Suppressor macrophage treated with lipopolysaccharide for 4 hours (primary cell): ENCODE results near the gene RFC1.
"Not testable (repeated sequence)": the region's sequence is repeated elsewhere in the genome, so short reads cannot be mapped to it uniquely, and the experiment has no call there.

Experiments
- DNase-seq: peaks from one replicate; pipeline ENCODE4 v3.0.0-alpha.2; 2020

RFC1 gene

DNA sequence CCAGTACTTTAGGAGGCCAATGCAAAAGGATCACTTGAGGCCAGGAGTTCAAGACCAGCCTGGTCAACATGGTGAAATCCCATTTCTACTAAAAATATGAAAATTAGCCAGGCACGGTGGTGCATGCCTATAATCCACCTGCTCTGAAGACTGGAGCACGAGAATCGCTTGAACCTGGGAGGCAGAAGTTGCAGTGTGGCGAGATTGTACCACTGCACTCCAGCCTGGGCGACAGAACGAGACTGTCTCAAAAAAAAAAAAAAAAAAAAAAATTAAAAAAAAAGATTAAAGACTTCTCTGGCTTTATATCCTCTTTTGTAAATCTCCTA, 13.0 kb downstream of the RFC1 start:
- DNase-seq: not testable (repeated sequence)

DNA sequence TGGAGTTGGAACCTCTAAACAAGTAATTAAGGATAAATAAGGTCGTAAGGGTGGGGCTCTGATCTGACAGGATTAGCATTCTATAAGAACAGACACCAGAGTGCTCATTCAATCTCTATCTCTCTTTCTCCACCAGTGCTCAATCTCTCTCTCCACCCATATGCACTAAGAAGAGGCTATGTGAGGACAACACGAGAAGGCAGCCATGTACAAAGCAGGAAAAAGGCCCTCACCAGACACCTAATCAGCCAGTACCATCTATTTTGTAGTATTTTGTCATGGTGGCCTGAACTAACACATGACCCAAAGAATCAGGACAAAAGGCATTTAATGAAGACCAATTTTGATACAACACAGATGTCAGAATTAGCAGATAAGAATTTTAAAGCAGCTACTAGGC, 16.8 kb downstream of the RFC1 start:
- no peak for DNase-seq

DNA sequence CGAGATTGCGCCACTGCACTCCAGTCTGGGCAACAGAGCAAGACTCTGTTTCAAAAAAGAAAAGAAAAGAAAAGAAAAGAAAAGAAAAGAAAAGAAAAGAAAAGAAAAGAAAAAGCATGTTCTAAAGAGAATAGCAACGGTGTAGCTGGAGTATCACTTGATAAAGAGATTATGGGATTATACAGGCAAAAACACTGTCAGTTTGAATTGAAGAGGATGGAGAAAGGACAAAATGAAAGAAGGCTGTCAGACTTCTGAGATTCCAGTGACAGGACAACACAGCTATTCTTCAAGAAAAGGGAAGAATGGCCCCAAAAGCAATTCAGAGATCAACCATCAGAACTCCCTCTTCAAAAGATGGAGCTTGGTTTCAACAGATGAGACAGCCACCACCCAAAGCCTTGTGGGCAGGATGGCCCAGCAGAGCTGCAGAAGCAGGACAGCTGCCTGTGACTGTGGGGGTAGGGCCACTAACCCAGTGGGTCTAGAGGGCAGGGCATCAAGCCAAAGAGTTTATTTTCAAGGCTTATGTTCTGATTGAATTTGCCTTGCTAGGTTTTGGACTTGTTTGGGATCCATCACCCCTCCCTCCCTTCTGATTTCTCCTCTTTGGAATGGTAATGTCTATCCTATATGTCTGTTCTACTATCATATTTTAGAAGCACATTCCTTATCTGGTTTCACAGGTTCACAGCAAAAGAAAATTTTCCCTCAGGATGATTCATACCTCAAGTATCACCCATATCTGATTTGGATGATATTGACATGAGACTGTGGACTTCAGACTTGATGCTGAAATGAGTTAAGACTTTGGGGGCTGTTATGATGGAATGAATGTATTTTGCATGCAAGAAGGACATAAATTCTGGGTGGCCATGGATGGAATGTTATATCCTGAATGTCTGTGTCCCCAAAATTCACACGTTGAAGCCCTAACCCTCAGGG, 17.5 kb downstream of the RFC1 start:
- no peak for DNase-seq

DNA sequence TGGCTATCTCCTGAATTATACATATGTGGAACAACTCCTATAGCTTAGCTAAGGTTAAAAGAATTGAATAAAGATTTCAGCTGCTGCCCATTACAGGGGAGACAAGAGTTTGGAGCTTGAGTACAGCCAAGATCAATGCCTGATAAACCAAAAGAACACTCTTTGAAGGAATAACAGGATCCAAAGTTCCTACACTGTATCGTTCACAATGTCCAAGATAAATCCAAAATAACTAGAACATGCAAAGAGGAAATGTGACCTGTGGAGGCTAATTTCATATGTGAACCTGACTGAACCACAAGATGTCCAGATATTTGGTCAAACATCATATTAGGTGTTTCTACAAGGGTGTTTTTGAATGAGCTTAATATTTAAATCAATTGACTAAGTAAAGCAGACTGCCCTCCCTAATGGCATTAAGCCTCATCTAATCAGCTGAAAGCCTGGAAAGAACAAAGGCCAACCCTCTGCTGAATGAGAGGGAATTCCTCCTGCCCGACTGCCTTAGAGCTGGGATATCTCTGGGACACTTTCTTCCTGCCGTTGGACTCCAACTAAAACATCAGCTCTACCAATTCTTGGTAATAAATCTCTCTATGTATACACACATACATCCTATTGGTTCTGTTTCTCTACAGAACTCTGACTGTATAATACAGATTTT, 19.2 kb downstream of the RFC1 start:
- DNase-seq: no peak

DNA sequence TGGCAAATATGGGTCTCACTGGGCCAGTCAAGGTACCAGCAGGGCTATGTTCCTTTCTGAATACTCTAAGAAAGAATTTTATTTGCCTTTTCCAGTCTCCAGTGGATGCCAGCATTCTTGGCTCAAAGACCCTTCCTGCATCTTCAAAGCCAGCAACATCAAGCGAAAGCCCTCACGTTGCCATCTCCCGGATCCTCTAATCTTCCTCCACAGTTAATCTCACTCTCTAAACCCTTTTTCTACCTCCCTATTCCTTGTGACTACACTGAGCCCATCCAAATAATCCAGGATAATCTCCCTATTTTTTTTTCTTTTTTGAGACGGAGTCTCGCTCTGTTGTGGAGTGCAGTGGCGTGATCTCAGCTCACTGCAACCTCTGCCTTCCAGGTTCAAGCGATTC, 23.4 kb downstream of the RFC1 start:
- DNase-seq: no peak

DNA sequence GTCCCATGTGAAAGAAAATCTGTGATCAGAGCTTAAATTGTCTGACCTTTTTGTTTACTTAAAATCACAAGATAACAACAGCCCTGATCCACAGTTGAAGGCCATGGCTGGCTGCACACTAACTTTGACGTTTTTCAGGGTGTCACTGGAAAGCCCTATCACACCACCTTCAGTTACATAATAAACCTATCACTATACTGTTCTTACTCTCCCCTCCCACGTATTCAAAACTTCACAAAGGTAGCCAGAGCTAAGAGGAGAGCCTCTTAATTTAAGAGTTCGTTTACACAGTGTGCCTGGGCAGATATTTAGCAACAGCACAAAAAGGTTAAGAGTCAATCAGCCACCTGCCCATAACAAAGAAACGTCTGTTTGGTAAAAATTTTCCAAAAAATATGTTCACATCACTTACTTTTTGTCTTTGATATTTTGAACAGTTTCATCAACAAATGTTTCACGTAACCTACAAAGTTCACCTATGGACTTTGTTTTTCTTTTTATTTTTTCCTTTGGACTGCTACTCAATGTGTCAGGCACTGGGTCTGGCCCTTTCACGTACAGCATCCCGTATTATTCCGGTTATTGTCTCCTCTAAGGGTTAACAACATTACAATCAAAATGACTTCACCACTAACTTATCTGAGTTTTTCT, 25.0 kb downstream of the RFC1 start:
- DNase-seq: no peak

DNA sequence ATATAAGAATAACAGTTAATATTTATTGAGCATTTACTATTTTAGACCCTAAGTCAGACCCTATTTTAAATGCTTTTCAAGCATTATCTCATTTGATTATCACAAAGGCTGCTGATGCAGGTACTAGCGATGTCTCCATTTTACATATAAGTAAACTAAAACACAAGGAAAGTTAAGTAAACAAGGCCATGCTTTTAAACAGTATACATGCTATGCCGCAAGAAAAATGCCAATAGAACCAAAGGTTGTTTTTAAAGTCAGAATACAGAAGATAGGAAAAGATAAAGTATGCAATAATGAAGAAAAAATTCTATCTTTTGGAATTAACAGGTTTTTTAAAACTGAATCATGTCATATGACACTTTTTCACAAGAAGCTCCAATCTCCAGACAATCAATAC, 26.2 kb downstream of the RFC1 start:
- no peak for DNase-seq

DNA sequence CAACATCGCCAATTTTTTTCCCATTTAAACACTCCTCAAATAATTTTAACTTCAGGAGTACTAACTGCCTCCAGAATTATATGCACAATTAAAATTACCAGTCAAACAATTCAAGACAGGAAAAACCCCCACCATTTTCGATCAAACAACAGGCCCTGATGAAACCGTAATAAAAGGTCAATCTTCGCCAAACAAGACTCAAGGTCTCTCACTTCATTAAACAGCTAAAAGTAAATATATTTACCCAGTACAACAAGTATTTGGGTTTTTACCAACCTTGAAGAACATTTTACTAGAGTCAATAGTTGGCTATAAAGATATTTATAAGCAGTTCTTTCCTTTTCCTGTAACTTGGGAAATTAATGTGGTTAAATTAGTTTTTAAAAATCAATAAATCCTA, 28.3 kb downstream of the RFC1 start:
- no peak for DNase-seq

DNA sequence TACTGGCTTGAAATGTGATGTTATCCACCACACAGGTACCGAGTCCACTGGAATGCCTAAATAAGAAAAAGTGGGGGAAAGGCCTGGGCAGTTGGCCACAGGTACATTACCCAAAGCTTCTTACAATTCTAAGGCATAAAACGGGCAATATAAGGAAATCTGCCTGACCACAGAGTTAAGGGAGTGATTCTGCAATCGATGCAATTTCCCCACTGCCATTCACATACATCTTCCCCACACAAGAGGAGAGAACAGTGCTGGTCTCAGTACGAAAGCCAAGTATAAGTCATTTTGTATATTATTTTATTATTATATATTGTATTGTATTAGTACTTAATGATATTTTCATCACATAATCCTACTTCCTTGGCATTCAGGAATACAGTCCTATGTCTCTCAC, 30.6 kb downstream of the RFC1 start:
- DNase-seq: no peak

DNA sequence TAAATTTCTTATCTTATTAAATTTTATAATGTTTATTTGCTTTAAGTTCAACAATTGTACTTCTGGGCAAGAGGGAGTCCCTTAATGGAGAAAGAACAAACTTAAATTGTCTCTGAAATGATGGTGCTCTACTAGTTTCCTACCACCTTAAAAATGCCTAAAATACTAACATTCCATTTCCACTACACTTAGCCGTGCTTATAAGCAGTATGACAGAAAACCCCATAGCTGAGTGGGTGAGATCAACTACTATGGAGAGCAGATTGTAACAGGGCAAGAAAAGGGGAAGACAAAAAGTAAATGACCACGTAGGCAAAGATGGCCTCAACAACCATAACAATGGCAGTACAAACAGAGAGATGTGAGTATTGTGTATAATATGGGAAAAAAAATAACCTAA, 35.0 kb downstream of the RFC1 start:
- peak; percentile 12 for DNase-seq

DNA sequence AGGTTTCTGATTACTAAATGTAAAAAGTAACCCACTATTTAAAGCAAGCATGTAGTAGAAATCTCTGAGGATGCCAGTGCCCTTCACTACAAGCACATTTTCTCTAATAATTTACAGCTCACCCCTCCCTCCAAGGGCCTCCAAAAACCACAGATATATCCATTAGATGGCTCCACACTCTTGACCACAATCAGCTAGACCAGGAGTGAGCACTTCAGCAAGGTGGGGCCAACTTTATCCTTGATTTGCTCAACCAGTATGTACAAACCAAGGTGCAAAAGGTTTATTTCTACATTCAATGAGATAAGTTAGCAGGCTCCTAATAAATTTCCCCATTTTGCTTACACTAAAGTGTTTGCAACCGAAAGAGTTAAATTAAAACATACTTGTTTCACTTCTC, 35.8 kb downstream of the RFC1 start:
- DNase-seq: no peak

DNA sequence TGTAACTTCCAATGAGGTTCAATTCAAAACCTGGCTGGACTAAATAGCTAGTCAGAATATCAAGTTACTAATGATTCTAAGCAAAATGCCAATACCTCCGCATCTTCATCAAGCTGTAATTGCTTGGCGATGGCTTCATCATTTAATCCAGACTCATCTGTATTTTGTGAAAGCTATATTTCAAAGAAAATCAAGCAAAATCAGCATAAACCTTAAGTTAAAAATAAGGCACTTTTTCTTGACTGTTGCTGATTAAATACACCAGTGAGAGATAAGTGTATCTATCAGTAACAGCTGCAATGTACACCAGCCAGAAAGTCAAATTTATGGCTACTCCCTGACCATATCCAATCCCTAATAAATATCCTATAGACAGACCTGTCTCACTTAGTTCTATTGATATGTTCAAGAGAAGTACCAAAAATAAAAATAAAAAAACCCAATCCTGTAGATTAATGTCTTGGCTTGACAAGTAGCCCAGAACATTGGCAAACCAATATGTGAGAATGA, 39.6 kb downstream of the RFC1 start:
- no peak for DNase-seq

DNA sequence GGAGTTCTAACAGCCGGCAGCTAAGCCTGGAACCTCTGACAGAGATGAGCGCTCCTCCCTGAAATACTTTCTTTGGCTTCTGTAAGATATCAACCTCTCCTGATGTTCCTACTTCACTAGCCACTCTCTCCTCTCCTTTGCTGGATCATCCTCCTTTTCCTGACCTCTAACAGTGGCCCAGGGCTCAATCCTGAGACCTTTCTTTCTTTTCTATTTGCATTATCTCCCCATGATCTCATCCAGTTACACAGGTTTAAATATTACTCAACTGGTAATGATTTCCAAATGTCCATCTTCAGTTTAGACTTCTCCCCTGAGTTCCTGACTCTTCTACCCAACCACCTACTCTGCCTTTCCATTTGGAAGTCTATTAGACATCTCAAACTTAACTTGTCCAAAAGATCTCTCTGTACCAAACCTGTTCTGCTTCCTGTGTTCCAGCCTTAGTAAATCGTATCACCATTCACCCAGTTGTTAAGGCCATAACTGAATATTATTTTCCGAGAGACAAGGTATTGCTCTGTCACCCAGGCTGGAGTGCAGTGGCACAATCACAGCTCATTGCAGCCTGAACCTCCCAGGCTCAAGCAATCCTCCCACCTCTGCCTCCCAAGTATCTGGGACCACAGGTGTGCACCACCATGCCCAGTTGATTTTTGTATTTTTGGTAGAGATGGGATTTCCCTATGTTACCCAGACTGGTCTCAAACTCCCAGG, 41.1 kb downstream of the RFC1 start:
- DNase-seq: no peak

DNA sequence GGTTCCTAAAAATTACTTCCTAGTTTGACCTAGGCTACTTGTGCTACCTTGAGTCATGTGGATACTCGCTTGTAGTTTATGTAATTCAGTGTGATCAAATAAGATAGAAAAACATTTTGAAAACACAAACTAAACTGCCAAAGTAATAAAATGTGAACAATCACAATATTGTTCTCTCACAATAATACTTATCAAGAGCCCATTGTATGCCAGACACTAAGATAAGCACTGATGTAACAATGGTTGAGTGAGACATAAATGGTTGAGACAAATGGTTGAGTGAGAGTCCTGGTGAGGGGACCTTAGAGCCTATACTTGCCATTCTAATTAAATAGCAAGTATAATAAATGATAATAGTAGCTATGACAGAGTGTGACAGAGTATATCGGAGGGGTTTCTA, 41.7 kb downstream of the RFC1 start:
- no peak for DNase-seq

DNA sequence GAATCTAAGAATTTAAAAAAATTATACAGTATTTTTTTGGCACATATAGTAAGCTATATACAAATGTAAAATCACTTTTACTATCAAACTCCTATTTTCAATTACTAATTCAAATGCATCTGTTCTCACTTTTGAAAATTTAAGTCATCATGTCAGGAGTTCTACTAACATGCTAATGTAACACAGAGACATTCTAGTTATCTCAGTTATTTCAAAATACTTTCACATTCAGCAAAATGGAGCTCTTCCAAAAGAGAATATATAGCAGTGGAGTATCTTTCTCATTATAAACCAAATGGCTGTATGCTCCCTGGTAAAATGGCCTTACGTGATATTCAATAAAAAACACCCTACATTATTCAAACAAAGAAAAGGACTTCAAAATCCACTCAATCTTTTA, 42.3 kb downstream of the RFC1 start:
- DNase-seq: no peak

DNA sequence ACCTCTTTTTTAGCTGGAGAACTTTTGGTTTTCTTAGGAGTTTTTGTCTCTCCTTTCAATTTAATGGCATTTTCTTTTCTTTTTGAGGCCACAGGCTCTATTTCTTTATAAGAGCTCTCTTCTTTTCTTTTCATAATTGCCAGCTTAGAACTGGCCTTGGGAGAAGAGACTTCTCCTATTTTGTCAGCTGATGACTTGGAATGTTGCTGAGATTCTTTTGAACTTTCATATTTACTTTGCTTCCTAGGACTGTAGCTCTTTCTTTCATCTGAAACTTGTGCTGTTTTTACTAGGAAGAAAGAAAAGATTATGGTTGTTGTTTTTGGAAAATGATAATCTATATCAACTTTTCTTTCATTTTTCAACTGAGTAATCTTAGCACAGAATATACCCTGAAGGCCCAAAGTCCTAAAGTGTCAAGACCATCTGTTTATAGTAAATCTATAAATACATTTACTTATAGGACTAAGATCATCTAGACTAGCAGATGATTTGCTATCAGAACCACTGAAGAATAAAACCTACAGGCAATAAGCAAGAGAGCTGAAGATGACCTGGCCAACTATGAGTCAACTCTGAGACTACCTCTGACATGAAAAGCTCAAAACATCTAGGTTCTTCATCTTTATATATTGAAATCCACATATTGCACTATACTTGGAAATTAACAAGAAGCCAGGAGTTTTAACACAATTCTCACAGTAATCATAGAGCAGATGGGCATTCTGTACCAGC, 45.6 kb downstream of the RFC1 start:
- DNase-seq: no peak

DNA sequence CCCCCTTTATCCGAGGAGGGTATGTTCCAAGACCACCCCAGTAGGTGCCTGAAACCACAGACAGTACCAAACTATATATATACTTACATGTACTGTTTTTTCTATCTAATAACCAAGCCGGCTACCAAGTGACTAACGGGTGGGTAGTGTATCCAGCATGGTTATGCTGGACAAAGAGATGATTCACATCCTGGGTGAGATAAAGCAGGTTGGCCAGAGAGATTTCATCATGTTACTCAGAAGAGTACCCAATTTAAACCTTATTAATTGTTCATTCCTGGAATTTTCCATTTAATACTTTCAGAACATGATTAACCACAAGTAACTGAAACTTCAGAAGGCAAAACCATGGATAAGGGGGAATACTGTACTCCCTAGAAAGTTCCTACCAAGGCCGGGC, 46.5 kb downstream of the RFC1 start:
- DNase-seq: no peak

DNA sequence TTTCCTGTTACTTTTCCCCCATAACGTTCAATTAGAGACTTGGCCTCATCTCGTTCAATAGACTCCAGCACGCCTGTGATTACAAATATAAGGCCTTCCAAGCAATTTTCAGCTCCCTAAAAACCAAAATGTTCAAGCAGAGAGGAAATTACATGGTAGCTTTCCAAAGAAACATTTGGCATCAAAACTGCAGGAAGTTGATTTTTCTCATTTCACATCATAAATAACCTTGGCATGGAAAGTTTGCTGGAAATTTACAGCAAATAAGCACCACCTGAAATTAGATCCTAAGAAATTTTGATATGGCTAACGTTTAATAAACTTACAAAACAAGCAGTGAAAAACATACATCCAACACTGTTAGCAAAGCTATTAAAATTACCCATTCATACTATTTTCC, 53.3 kb downstream of the RFC1 start:
- no peak for DNase-seq

DNA sequence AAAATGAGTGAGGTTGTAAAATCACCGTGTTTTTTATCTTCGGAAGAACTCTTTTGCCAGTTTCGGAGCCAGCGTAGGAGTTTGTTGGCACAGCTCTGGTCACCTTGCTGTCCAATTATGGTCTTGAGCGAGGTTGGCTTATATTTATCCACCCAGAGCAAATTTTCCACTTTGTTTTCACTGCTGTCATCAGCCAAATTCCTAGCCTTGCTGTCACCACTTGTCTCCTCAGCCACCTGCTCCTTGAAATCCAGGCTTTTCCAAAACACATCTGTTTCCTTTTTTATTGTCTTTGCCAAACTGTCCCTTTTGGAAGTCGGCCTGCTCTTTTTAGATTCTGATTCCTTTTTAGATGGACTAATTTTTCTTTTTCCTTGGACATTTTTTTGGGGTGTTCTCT, 57.6 kb downstream of the RFC1 start:
- DNase-seq: no peak

DNA sequence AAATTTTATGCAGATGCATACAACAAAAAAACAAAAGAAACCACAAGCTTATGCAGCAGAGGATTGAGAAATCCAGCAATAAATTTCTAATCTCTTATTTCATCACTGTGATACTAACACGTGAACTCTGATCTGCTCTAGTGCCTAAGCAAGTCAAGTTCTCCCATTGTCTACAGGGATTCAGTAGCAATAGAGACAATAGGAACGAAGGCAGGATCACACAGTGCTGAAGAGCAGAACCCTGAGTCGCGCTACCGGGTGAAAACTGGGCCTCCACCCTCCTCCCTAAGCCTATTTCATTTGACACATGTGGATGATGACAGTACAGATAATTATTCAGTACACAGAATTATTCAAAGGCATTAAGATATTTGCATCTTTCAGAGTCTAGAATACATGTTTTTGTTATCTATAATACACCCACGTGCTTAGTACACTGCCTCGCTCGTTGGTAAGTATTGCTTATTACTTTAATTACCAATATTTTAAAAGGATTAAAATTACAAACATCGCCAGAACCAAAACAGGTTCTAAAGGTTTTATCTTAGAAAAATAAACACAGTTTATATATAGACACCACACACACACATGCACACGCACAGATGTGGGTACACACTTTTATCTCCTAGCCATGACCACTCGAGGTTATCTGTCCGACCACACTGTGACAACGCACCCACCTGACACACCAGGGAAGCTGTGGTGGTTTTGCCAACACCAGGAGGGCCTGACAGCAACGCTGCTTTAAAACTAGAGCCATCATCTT, 60.1 kb downstream of the RFC1 start:
- DNase-seq: no peak

DNA sequence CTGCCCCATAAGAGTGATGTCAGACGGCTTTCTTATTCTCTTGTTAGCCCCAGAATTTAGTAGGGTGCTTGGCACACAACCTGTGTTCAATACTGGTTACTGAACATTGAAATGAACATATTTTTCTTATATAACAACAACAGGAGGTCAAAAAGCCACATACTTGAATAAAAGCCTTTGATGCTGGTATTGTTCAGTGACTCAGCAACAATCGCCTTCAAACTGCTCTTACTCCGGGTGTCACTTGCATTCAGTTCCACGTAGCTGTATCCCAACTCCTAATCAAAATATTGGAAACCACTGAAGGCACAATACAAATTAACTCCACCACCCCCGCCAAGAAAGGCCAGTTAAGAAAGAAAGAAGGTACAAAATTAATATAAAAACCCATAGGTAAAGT, 61.5 kb downstream of the RFC1 start:
- DNase-seq: no peak

DNA sequence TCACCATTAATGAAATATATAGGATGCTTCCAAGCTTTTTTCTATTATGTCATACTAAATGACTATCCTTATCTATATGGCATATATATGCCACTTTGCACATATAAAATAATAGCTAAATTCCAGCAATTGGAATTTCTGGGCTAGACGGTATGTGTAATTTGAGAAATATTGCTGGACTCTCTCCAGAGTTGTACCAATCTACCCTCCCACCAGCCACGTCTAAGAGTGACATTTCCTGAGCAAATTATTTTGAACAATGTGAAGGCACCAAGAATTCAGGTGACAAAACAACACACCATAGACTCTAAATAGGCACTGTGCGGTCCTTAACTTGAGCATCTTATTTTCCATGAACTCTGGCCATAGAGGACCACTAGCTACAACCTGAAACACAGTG, 62.3 kb downstream of the RFC1 start:
- no peak for DNase-seq
